Tibial artery (tissue), 4 donors: ENCODE measurements around the gene SHBG.

Experiments used
- DNase-seq, 2 donors: peaks; one replicate each; pipeline ENCODE4 v3.0.0-alpha.2; 2019
- H3K27ac ChIP-seq, 2 donors: fragments of 200-600 bp; sonication (generic) in 1 of 2; 1 replicate in 1 of 2; 2 replicates in 1 of 2; pipeline ENCODE4 v1.5.1; 2018 to 2019; ENCODE audit warnings: mild to moderate bottlenecking in 1 of 2
- H3K27me3 ChIP-seq, 2 donors: fragments of 200-600 bp; sonication (generic) in 1 of 2; one replicate each; pipeline versions ENCODE4 v1.5.1 to v1.6.0; 2016 to 2019
- H3K36me3 ChIP-seq, 3 donors: fragments of 200-600 bp; sonication (generic) in 2 of 3; one replicate each; pipeline ENCODE4 v1.5.1; 2016 to 2019; ENCODE audit warnings: mild to moderate bottlenecking in 2 of 3
- H3K4me1 ChIP-seq, 4 donors: fragments of 200-600 bp; sonication (generic) in 2 of 4; 1 replicate in 3 of 4; 2 replicates in 1 of 4; pipeline ENCODE4 v1.5.1; 2016 to 2019
- H3K4me3 ChIP-seq, 2 donors: fragments of 200-600 bp; sonication (generic) in 1 of 2; 1 replicate in 1 of 2; 2 replicates in 1 of 2; pipeline ENCODE4 v1.5.1; 2018 to 2019; ENCODE audit warnings: mild to moderate bottlenecking in 2 of 2
- H3K9me3 ChIP-seq, 3 donors: fragments of 200-600 bp; sonication (generic) in 1 of 3; one replicate each; pipeline ENCODE4 v1.5.1; 2016 to 2019
- CTCF ChIP-seq, 2 experiments: fragments of 200-600 bp in 1 of 2; fragments of 450-650 bp in 1 of 2; IDR thresholded peaks; one replicate each; pipeline ENCODE4 v1.5.1; 2017 to 2019; ENCODE audit warnings: antibody characterized with exemption in 2 of 2, mild to moderate bottlenecking in 1 of 2, moderate library complexity in 1 of 2
- intact Hi-C: fragments of 100-400 bp; cut with DNase I; formaldehyde crosslinking; loops from one replicate; pipeline ENCODE4 v1.15.0; 2023; ENCODE audit warnings: low total_unique reads

SHBG gene

GRCh38 chr17:7668482-7668881 is 38.5 kb downstream of the SHBG start:
- DNase-seq = no peak
- H3K9me3 ChIP-seq = peaks cover 0 to 4% (median 0%) of the 10 kb centered on the region in 3 donors
- peaks cover 44 to 81% (median 65%) of the 10 kb centered on the region in 3 donors for H3K36me3 ChIP-seq
- intact Hi-C loops = no loop called here
- no peak overlapping the region for H3K4me3 ChIP-seq
- H3K27ac ChIP-seq = no peak overlapping the region
- no peaks in the 10 kb centered on the region for H3K4me1 ChIP-seq
- no peak for TF ChIP-seq CTCF (IDR thresholded peaks at IDR 0.05)
- no peaks in the 10 kb centered on the region for H3K27me3 ChIP-seq

GRCh38 chr17:7673239-7673638 is 43.3 kb downstream of the SHBG start:
- H3K36me3 ChIP-seq = peaks cover 68 to 84% (median 78%) of the 10 kb centered on the region in 3 donors
- intact Hi-C loops = loop anchor here (10.0 kb wide), 1 partner anchor 1902 kb away; the partner anchor contains the start of genes CFAP52 and STX8
- H3K27ac ChIP-seq = no peak overlapping the region
- no peak for DNase-seq
- TF ChIP-seq CTCF (IDR thresholded peaks at IDR 0.05) = no peak
- no peaks in the 10 kb centered on the region for H3K4me1 ChIP-seq
- no peaks in the 10 kb centered on the region for H3K27me3 ChIP-seq
- H3K4me3 ChIP-seq = no peak overlapping the region
- H3K9me3 ChIP-seq = peaks cover 0 to 9% (median 0%) of the 10 kb centered on the region in 3 donors

- H3K4me3 ChIP-seq = no peak overlapping the region
- intact Hi-C loops = loop anchor here (10.0 kb wide), 1 partner anchor 1900 kb away; the partner anchor contains the start of genes CFAP52 and STX8
- no peak for TF ChIP-seq CTCF (IDR thresholded peaks at IDR 0.05)
- H3K9me3 ChIP-seq = peaks cover 0 to 9% (median 0%) of the 10 kb centered on the region in 3 donors
- no peak for DNase-seq
- H3K27me3 ChIP-seq = no peaks in the 10 kb centered on the region
- no peaks in the 10 kb centered on the region for H3K4me1 ChIP-seq
- H3K27ac ChIP-seq = no peak overlapping the region
- peaks cover 59 to 67% (median 63%) of the 10 kb centered on the region in 3 donors for H3K36me3 ChIP-seq
Observed at GRCh38 chr17:7674934-7675333, 45.0 kb downstream of the SHBG start.

- DNase-seq = no peak
- Histone ChIP-seq H3K27me3 (no peaks in the 10 kb centered on the region), H3K4me3 (no peak overlapping the region), H3K4me1 (no peaks in the 10 kb centered on the region), H3K9me3 (peaks cover 0 to 9% (median 0%) of the 10 kb centered on the region in 3 donors), H3K36me3 (peaks cover 43 to 51% (median 48%) of the 10 kb centered on the region in 3 donors), H3K27ac (no peak overlapping the region)
- no peak for TF ChIP-seq CTCF (IDR thresholded peaks at IDR 0.05)
- intact Hi-C loops = loop anchor here (10.0 kb wide), 1 partner anchor 1898 kb away; the partner anchor contains the start of genes CFAP52 and STX8
Observed at GRCh38 chr17:7676533-7676932, 46.6 kb downstream of the SHBG start.

- Histone ChIP-seq H3K9me3 (peaks cover 0 to 9% (median 0%) of the 10 kb centered on the region in 3 donors), H3K4me1 (no peaks in the 10 kb centered on the region), H3K36me3 (peaks cover 35 to 41% (median 39%) of the 10 kb centered on the region in 3 donors), H3K27me3 (no peaks in the 10 kb centered on the region), H3K27ac (no peak overlapping the region), H3K4me3 (no peak overlapping the region)
- TF ChIP-seq CTCF (IDR thresholded peaks at IDR 0.05) = no peak
- DNase-seq = no peak
- intact Hi-C loops = loop anchor here (10.0 kb wide), 1 partner anchor 1897 kb away; the partner anchor contains the start of genes CFAP52 and STX8
Observed at GRCh38 chr17:7677388-7678067, 47.6 kb downstream of the SHBG start.
